Neural cell (in vitro differentiated cells): ENCODE data around the gene MAGI2.

ENCODE experiments used
- CTCF ChIP-seq: fragments of 450-650 bp; IDR thresholded peaks from 2 replicates; pipeline ENCODE4 v1.5.1; 2014; ENCODE audit warnings: antibody characterized with exemption, mild to moderate bottlenecking, moderate library complexity; ENCODE audit not compliant: poor library complexity, severe bottlenecking
- EP300 ChIP-seq: fragments of 450-650 bp; conservative IDR thresholded peaks from 2 replicates; pipeline ENCODE4 v1.6.1; 2014; ENCODE audit warnings: antibody characterized with exemption, mild to moderate bottlenecking, moderate library complexity; ENCODE audit not compliant: poor library complexity, severe bottlenecking
- EZH2 ChIP-seq: fragments of 200-600, 300-800 bp; shearing (Covaris generic), sonication (generic); IDR thresholded peaks from 2 replicates; pipeline ENCODE4 v1.6.1; 2014; ENCODE audit warnings: antibody characterized with exemption, low read length, borderline replicate concordance, mild to moderate bottlenecking; ENCODE audit not compliant: insufficient read depth, poor library complexity, severe bottlenecking
- MXI1 ChIP-seq: fragments of 450-650 bp; conservative IDR thresholded peaks from 2 replicates; pipeline ENCODE4 v1.6.1; 2014; ENCODE audit warnings: antibody characterized with exemption, mild to moderate bottlenecking; ENCODE audit not compliant: poor library complexity, severe bottlenecking
- POLR2AphosphoS5 ChIP-seq: IDR thresholded peaks from 2 replicates; pipeline ENCODE4 v1.6.1; 2012
- RAD21 ChIP-seq: fragments of 450-650 bp; conservative IDR thresholded peaks from 2 replicates; pipeline ENCODE4 v1.6.1; 2014; ENCODE audit warnings: antibody characterized with exemption, mild to moderate bottlenecking, moderate library complexity
- REST ChIP-seq: IDR thresholded peaks from 2 replicates; pipeline ENCODE4 v1.6.1; 2012; ENCODE audit warnings: borderline replicate concordance
- SMC3 ChIP-seq: fragments of 450-650 bp; conservative IDR thresholded peaks from 2 replicates; pipeline ENCODE4 v1.6.1; 2014; ENCODE audit warnings: antibody characterized with exemption, mild to moderate bottlenecking, moderate library complexity; ENCODE audit not compliant: poor library complexity
- TAF1 ChIP-seq: IDR thresholded peaks from 2 replicates; pipeline ENCODE4 v1.6.1; 2012; ENCODE audit warnings: low read depth

GRCh38 chr7:79495544-79496272, 42.2 kb upstream of the MAGI2 start:
- TF ChIP-seq CTCF (no peak), EZH2 (no peak), EP300 (no peak), RAD21 (no peak), POLR2AphosphoS5 (no peak), TAF1 (no peak), REST (no peak), SMC3 (no peak), MXI1 (no peak)
